ENCODE data around the gene SLCO3A1.
A peak's percentile ranks its signal among the peaks of the same experiment; 100 is the strongest.

The SLCO3A1 gene
- 12.4 to 130 (median 21.6) reads per million in 18 experiments for total RNA-seq

- peak; percentile 43 to 45 for DNase-seq
These were observed at the start of gene SLCO3A1 for GRCh38 chr15:91853511-91853947. Gene SLCO3A1, plus strand, starts transcription at chr15:91853708.

- no peak for DNase-seq
These were observed 46.4 kb upstream of the SLCO3A1 start for GRCh38 chr15:91807122-91807521.

GRCh38 chr15:91813924-91814323 is 39.6 kb upstream of the SLCO3A1 start:
- no peak for DNase-seq

- DNase-seq = no peak
These were observed 36.6 kb upstream of the SLCO3A1 start for GRCh38 chr15:91816942-91817341.

GRCh38 chr15:91821458-91821857 is 32.0 kb upstream of the SLCO3A1 start:
- no peak for DNase-seq

GRCh38 chr15:91824256-91824655 is 29.3 kb upstream of the SLCO3A1 start:
- no peak for DNase-seq

- DNase-seq = no peak
These were observed 27.1 kb upstream of the SLCO3A1 start for GRCh38 chr15:91826443-91826842.

- no peak for DNase-seq
These were observed 20.5 kb upstream of the SLCO3A1 start for GRCh38 chr15:91833056-91833455.

- no peak for DNase-seq
These were observed 13.6 kb upstream of the SLCO3A1 start for GRCh38 chr15:91839867-91840266.

- DNase-seq = no peak
These were observed 11.6 kb upstream of the SLCO3A1 start for GRCh38 chr15:91841861-91842260.

- DNase-seq = no peak
These were observed 9.2 kb upstream of the SLCO3A1 start for GRCh38 chr15:91844341-91844740.

GRCh38 chr15:91844928-91845327 is 8.6 kb upstream of the SLCO3A1 start:
- DNase-seq = no peak

- DNase-seq = no peak
These were observed 7.8 kb upstream of the SLCO3A1 start for GRCh38 chr15:91845720-91846119.

- DNase-seq = no peak
These were observed 4.3 kb upstream of the SLCO3A1 start for GRCh38 chr15:91849180-91849579.

- DNase-seq = peak; percentile 42 to 78
These were observed 3.8 kb upstream of the SLCO3A1 start for GRCh38 chr15:91849749-91850161.

- DNase-seq = peak; percentile 91 to 94
These were observed 582 bp upstream of the SLCO3A1 start for GRCh38 chr15:91852741-91853510.

- peak in 1 of 2 donors; percentile 29 for DNase-seq
These were observed 585 bp downstream of the SLCO3A1 start for GRCh38 chr15:91853948-91854638.

- peak; percentile 90 to 92 for DNase-seq
These were observed 1.1 kb downstream of the SLCO3A1 start for GRCh38 chr15:91854639-91854990.

- DNase-seq = no peak
These were observed 1.7 kb downstream of the SLCO3A1 start for GRCh38 chr15:91855241-91855640.

GRCh38 chr15:91855684-91856489 is 2.4 kb downstream of the SLCO3A1 start:
- no peak for DNase-seq

- DNase-seq = no peak
These were observed 3.7 kb downstream of the SLCO3A1 start for GRCh38 chr15:91857224-91857585.

- DNase-seq = peak in 1 of 2 donors; percentile 55
These were observed 4.3 kb downstream of the SLCO3A1 start for GRCh38 chr15:91857772-91858171.

GRCh38 chr15:91860498-91860897 is 7.0 kb downstream of the SLCO3A1 start:
- no peak for DNase-seq
